Loucy (cell line): ENCODE measurements around the gene RGS6.

Experiments
- CTCF ChIP-seq: fragments of 200-600 bp; sonication (generic); conservative IDR thresholded peaks from 2 replicates; pipeline ENCODE4 v1.5.1; 2014; ENCODE audit warnings: mild to moderate bottlenecking, antibody characterized with exemption, low read length
- EZH2phosphoT487 ChIP-seq: fragments of 200-600 bp; IDR thresholded peaks from 2 replicates; pipeline ENCODE4 v1.6.1; 2018; ENCODE audit warnings: antibody characterized with exemption, mild to moderate bottlenecking, moderate library complexity, borderline replicate concordance

- TF ChIP-seq CTCF, result no peak
- TF ChIP-seq EZH2phosphoT487, result no peak
Measured at GRCh38 chr14:72236629-72237028, 304.4 kb downstream of the RGS6 start.
